OCI-LY3 (cell line): ENCODE measurements around the gene LGALS3BP.

ENCODE experiments used
- EZH2phosphoT487 ChIP-seq: fragments of 200-600 bp; shearing (Covaris generic); IDR thresholded peaks from 2 replicates; pipeline ENCODE4 v1.6.1; 2018; ENCODE audit warnings: antibody characterized with exemption, mixed run types, low read depth
- TF ChIP-seq, protein P1 (sequence below): fragments of 200-600, 300-600 bp; sonication (generic); IDR thresholded peaks from 2 replicates; pipeline ENCODE4 v1.5.1; 2014; ENCODE audit warnings: antibody characterized with exemption, low read length, low read depth

DNA sequence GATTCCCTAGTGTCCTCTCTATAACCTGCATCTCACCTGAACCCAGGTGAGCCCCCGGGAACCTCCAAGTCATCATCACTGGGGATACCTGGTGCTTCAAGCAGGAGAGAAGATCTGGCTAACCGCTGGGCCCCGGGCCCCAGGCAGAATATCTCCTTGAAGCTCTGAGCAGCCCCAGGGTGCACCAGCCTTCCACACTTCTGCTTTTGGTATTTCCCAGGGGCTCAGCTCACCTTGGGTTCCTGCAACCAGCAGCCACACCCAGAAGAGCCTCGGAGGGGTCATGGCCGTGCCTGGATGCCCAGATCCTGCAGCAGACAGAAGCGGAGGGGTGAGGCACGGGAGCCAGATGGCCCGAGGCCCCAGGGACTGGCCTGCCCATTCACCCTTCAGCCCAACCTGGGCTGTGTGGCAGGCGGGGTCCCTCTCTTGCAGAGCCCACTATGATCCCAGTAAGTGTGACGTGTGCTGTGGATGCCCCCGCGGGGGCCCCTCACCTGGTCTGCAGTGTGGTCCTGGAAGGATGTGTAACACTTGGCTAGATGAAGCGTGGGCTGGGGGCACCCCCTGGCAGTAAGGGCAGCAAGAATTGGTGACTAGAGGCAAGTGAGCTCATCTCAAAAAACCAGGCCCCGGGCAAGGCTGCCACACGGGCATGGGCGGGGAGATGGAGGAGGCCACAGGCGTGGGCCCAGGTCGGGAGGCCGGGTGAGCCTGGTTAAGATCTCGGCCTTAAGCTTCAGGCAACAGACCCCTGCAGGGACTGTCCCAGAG lies 2.6 kb downstream of the LGALS3BP start:
- TF ChIP-seq, protein P1, sequence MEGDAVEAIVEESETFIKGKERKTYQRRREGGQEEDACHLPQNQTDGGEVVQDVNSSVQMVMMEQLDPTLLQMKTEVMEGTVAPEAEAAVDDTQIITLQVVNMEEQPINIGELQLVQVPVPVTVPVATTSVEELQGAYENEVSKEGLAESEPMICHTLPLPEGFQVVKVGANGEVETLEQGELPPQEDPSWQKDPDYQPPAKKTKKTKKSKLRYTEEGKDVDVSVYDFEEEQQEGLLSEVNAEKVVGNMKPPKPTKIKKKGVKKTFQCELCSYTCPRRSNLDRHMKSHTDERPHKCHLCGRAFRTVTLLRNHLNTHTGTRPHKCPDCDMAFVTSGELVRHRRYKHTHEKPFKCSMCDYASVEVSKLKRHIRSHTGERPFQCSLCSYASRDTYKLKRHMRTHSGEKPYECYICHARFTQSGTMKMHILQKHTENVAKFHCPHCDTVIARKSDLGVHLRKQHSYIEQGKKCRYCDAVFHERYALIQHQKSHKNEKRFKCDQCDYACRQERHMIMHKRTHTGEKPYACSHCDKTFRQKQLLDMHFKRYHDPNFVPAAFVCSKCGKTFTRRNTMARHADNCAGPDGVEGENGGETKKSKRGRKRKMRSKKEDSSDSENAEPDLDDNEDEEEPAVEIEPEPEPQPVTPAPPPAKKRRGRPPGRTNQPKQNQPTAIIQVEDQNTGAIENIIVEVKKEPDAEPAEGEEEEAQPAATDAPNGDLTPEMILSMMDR, result no peak
- TF ChIP-seq EZH2phosphoT487, result no peak
